RWPE1 (cell line): Measurements from ENCODE around the gene CYP2W1.

Experiments
- CTCF ChIA-PET: fragments of 350-600 bp; sonication (Branson Sonifier 250); formaldehyde crosslinking; extraction: SDS; loops from one replicate; lab custom pipeline; 2021; lab: Yijun Ruan, JAX
- POLR2A ChIA-PET: fragments of 400-600 bp; formaldehyde crosslinking; extraction: SDS; loops from one replicate; lab custom pipeline; 2020; ENCODE audit warnings: antibody characterized with exemption; ENCODE audit not compliant: low non-redundant PET; lab: Yijun Ruan, JAX
- DNase-seq: peaks from one replicate; pipeline ENCODE4 v3.0.0; 2012; ENCODE audit warnings: low spot score
- H3K27ac ChIP-seq: fragments of 450-650 bp; 2 replicates; pipeline ENCODE4 v1.5.1; 2017
- TF ChIP-seq, protein P1 (sequence below): fragments of 450-650 bp; conservative IDR thresholded peaks from 2 replicates; pipeline ENCODE4 v1.5.1; 2017; ENCODE audit warnings: low read depth, mild to moderate bottlenecking

CYP2W1 gene

GRCh38 chr7:1024331-1024841 lies 41.4 kb downstream of the CYP2W1 start:
- TF ChIP-seq, protein P1, sequence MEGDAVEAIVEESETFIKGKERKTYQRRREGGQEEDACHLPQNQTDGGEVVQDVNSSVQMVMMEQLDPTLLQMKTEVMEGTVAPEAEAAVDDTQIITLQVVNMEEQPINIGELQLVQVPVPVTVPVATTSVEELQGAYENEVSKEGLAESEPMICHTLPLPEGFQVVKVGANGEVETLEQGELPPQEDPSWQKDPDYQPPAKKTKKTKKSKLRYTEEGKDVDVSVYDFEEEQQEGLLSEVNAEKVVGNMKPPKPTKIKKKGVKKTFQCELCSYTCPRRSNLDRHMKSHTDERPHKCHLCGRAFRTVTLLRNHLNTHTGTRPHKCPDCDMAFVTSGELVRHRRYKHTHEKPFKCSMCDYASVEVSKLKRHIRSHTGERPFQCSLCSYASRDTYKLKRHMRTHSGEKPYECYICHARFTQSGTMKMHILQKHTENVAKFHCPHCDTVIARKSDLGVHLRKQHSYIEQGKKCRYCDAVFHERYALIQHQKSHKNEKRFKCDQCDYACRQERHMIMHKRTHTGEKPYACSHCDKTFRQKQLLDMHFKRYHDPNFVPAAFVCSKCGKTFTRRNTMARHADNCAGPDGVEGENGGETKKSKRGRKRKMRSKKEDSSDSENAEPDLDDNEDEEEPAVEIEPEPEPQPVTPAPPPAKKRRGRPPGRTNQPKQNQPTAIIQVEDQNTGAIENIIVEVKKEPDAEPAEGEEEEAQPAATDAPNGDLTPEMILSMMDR: no peak
- POLR2A ChIA-PET: no interaction called here
- CTCF ChIA-PET: interaction anchor here (1.3 kb wide), 1 partner anchor 31 kb away, joined by 6 read pairs; no protein-coding TSS in a partner anchor
- no peak for DNase-seq
- H3K27ac ChIP-seq: peak overlapping the region; percentile 94

DNA sequence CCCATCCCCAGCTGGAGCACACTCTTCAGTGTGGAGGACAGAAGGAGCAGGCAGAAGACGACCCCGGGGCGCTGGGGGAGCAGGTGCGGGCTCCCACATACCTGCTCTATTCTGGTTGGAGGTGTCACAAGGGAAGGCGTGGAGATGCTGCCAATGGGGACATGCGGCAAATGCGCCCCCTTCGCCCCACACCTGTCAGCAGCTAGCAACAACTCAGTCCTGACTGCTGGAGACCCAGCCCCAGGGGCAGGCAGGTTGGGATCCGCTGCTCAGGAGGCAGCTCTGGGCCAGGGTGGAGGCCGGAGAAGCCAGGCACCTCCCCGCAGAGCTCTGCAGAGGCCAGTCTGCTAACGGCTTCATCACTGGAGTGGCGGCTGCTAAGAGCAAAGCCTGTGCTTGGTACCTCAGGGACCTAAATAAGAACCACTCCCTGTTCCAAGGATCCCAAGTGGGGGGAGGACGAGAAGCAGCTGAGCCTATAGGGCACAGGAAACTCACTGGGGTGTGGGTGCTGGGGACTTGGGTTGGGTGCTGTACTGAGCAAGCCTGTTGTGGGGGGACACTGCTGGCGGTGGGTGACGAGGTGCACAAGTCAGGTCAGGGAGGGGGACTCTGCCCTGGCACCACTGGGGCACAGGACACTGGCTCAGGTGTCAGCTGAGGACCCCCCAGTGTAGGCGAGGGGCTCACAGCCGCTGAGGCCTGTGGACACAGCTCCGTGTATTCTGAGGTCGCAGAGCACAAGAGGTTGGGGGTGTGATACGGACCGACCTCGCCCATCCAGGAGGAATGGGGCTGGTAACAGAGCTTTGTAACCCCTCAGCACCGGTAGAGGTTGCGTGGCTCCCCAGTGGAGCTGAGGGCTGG lies 42.1 kb downstream of the CYP2W1 start:
- CTCF ChIA-PET: interaction anchor here (0.7 to 1.1 kb wide), 3 partner anchors 19 to 151 kb away, joined by 3 to 5 read pairs (median 4); partner anchors contain the start of gene GPR146
- DNase-seq: no peak
- TF ChIP-seq, protein P1: no peak
- POLR2A ChIA-PET: no interaction called here
- H3K27ac ChIP-seq: peak overlapping the region; percentile 94

GRCh38 chr7:1025743-1026581 lies 43.0 kb downstream of the CYP2W1 start:
- H3K27ac ChIP-seq: peak overlapping the region; percentile 94
- TF ChIP-seq, protein P1: no peak
- DNase-seq: no peak
- POLR2A ChIA-PET: interaction anchor here (1.3 kb wide), 1 partner anchor 16 kb away, joined by 4 read pairs; no protein-coding TSS in a partner anchor
- CTCF ChIA-PET: interaction anchor here (0.7 to 1.8 kb wide), 4 partner anchors 18 to 150 kb away, joined by 3 to 7 read pairs (median 4); partner anchors contain the start of gene GPR146

GRCh38 chr7:1026721-1027161 lies 43.8 kb downstream of the CYP2W1 start:
- peak overlapping the region; percentile 94 for H3K27ac ChIP-seq
- TF ChIP-seq, protein P1: no peak
- ChIA-PET POLR2A (interaction anchor here (0.5 to 1.3 kb wide), 2 partner anchors 16 to 54 kb away, joined by 3 to 4 read pairs; no protein-coding TSS in a partner anchor), CTCF (interaction anchor here (1.0 to 1.8 kb wide), 2 partner anchors 34 to 39 kb away, joined by 5 to 7 read pairs; no protein-coding TSS in a partner anchor)
- no peak for DNase-seq

GRCh38 chr7:1027242-1028043 lies 44.5 kb downstream of the CYP2W1 start:
- CTCF ChIA-PET: interaction anchor here (1.0 to 1.8 kb wide), 2 partner anchors 34 to 38 kb away, joined by 5 to 7 read pairs; no protein-coding TSS in a partner anchor
- H3K27ac ChIP-seq: peak overlapping the region; percentile 94
- POLR2A ChIA-PET: interaction anchor here (0.5 to 1.3 kb wide), 2 partner anchors 15 to 55 kb away, joined by 3 to 4 read pairs; no protein-coding TSS in a partner anchor
- peak; percentile 36 for DNase-seq
- TF ChIP-seq, protein P1: no peak
